OCI-LY1 (cell line): ENCODE data around the gene C1QTNF6.

Source experiments
- H2AFZ ChIP-seq: fragments of 200-600 bp; sonication (generic), shearing (Covaris generic); 2 replicates; pipeline ENCODE4 v1.6.0; 2014; ENCODE audit warnings: antibody characterized with exemption, mild to moderate bottlenecking, low read length
- H3F3A ChIP-seq: fragments of 200-600 bp; sonication (generic), shearing (Covaris generic); 2 replicates; pipeline ENCODE4 v1.6.0; 2014; ENCODE audit warnings: mild to moderate bottlenecking, antibody characterized with exemption, low read length, moderate library complexity; ENCODE audit not compliant: insufficient read depth
- H3K27ac ChIP-seq: fragments of 200-600 bp; sonication (generic); 2 replicates; pipeline ENCODE4 v1.5.1; 2014; ENCODE audit warnings: low read length, mixed run types, mild to moderate bottlenecking, low read depth; ENCODE audit not compliant: poor library complexity, severe bottlenecking
- H3K27me3 ChIP-seq: fragments of 200-600 bp; sonication (generic); 2 replicates; pipeline ENCODE4 v1.6.0; 2014; ENCODE audit warnings: antibody characterized with exemption, mild to moderate bottlenecking, low read length, moderate library complexity; ENCODE audit not compliant: insufficient read depth
- H3K36me3 ChIP-seq: fragments of 200-600 bp; sonication (generic); 2 replicates; pipeline ENCODE4 v1.6.1; 2014; ENCODE audit warnings: mild to moderate bottlenecking, antibody characterized with exemption, low read length, moderate library complexity, mixed read lengths; ENCODE audit not compliant: insufficient read depth
- H3K4me1 ChIP-seq: fragments of 200-600 bp; sonication (generic); 2 replicates; pipeline ENCODE4 v1.5.1; 2014; ENCODE audit warnings: mild to moderate bottlenecking, low read length, moderate library complexity; ENCODE audit not compliant: insufficient read depth, severe bottlenecking
- H3K4me2 ChIP-seq: fragments of 200-600 bp; sonication (generic), shearing (Covaris generic); 2 replicates; pipeline ENCODE4 v1.6.1; 2014; ENCODE audit warnings: low read length
- H3K4me3 ChIP-seq: fragments of 200-600 bp; sonication (generic); 2 replicates; pipeline ENCODE4 v1.5.1; 2014; ENCODE audit warnings: low read length, low read depth, mild to moderate bottlenecking, mixed read lengths; ENCODE audit not compliant: poor library complexity, severe bottlenecking
- H3K79me2 ChIP-seq: fragments of 200-600 bp; shearing (Covaris generic); 2 replicates; pipeline ENCODE4 v1.6.1; 2016; ENCODE audit warnings: mixed run types, low read length, mixed read lengths; ENCODE audit not compliant: insufficient read depth
- H3K9ac ChIP-seq: fragments of 200-600 bp; sonication (generic), shearing (Covaris generic); 2 replicates; pipeline ENCODE4 v1.6.1; 2014; ENCODE audit warnings: mild to moderate bottlenecking, low read length, mixed read lengths
- H3K9me2 ChIP-seq: fragments of 200-600 bp; sonication (generic), shearing (Covaris generic); 2 replicates; pipeline ENCODE4 v1.6.1; 2014; ENCODE audit warnings: low read depth, mild to moderate bottlenecking, low read length, mixed read lengths
- H3K9me3 ChIP-seq: fragments of 200-600 bp; shearing (Covaris generic); 2 replicates; pipeline ENCODE4 v1.6.1; 2014; ENCODE audit warnings: low read length, mixed read lengths
- H4K20me1 ChIP-seq: fragments of 200-600 bp; sonication (generic), shearing (Covaris generic); 2 replicates; pipeline ENCODE4 v1.6.0; 2016; ENCODE audit warnings: mild to moderate bottlenecking, low read length; ENCODE audit not compliant: insufficient read depth
- CTCF ChIP-seq: fragments of 200-600 bp; sonication (generic), shearing (Covaris generic); IDR thresholded peaks from 2 replicates; pipeline ENCODE4 v1.5.1; 2017; ENCODE audit warnings: mild to moderate bottlenecking, antibody characterized with exemption, low read length, moderate library complexity, mixed read lengths
- EZH2 ChIP-seq: fragments of 200-600 bp; sonication (generic), shearing (Covaris generic); IDR thresholded peaks from 2 replicates; pipeline ENCODE4 v1.8.0; 2017; ENCODE audit warnings: borderline replicate concordance, mixed run types, mild to moderate bottlenecking, antibody characterized with exemption, low read length, moderate library complexity, mixed read lengths

The C1QTNF6 gene

GRCh38 chr22:37223965-37224551, 36.0 kb upstream of the C1QTNF6 start:
- 0 out of 2 replicates have a peak, but pooled peaks cover 8% of the 10 kb centered on the region for H3F3A ChIP-seq
- TF ChIP-seq CTCF (no peak), EZH2 (no peak)
- no peak overlapping the region for H2AFZ ChIP-seq
- H3K27me3 ChIP-seq, result no peaks in the 10 kb centered on the region
- no peaks in the 10 kb centered on the region for H4K20me1 ChIP-seq
- peaks cover 4% of the 10 kb centered on the region; the same call in 1 of the 2 replicates for H3K9me3 ChIP-seq
- peaks cover 23% of the 10 kb centered on the region for H3K4me1 ChIP-seq
- no peak overlapping the region for H3K4me2 ChIP-seq
- no peaks in the 10 kb centered on the region for H3K79me2 ChIP-seq
- no peak overlapping the region for H3K9ac ChIP-seq
- peak overlapping the region; percentile 60 for H3K27ac ChIP-seq
- no peaks in the 10 kb centered on the region for H3K9me2 ChIP-seq
- H3K4me3 ChIP-seq, result no peak overlapping the region
- H3K36me3 ChIP-seq, result peaks cover 57% of the 10 kb centered on the region

- Histone ChIP-seq H4K20me1 (no peaks in the 10 kb centered on the region), H2AFZ (no peak overlapping the region), H3K4me3 (no peak overlapping the region), H3K4me2 (no peak overlapping the region), H3K9me2 (no peaks in the 10 kb centered on the region), H3K4me1 (peaks cover 27% of the 10 kb centered on the region), H3K9ac (no peak overlapping the region), H3K27me3 (no peaks in the 10 kb centered on the region), H3K36me3 (peaks cover 41% of the 10 kb centered on the region), H3F3A (0 out of 2 replicates have a peak, but pooled peaks cover 8% of the 10 kb centered on the region), H3K79me2 (no peaks in the 10 kb centered on the region), H3K9me3 (peaks cover 4% of the 10 kb centered on the region; the same call in 1 of the 2 replicates), H3K27ac (peak overlapping the region; percentile 25)
- TF ChIP-seq CTCF (no peak), EZH2 (no peak)
These were observed 34.5 kb upstream of the C1QTNF6 start for GRCh38 chr22:37222440-37222971.

- Histone ChIP-seq H3F3A (0 out of 2 replicates have a peak, but pooled peaks cover 8% of the 10 kb centered on the region), H3K9ac (no peak overlapping the region), H3K4me1 (peaks cover 27% of the 10 kb centered on the region), H3K4me2 (no peak overlapping the region), H2AFZ (no peak overlapping the region), H3K27ac (peak overlapping the region; percentile 25), H3K79me2 (no peaks in the 10 kb centered on the region), H3K4me3 (no peak overlapping the region), H4K20me1 (no peaks in the 10 kb centered on the region), H3K27me3 (no peaks in the 10 kb centered on the region), H3K36me3 (peaks cover 40% of the 10 kb centered on the region), H3K9me3 (peaks cover 4% of the 10 kb centered on the region; the same call in 1 of the 2 replicates), H3K9me2 (no peaks in the 10 kb centered on the region)
- TF ChIP-seq EZH2, result no peak
- no peak for TF ChIP-seq CTCF
These were observed 33.6 kb upstream of the C1QTNF6 start for GRCh38 chr22:37221424-37222333.
